ENCODE data around the gene IL6R. TPM values are rescaled to one million over a fixed set of nuclear protein-coding genes. Genes with fewer than 3 reads are reported as not detected.
"Not testable (repeated sequence)": the region's sequence is repeated elsewhere in the genome, so short reads cannot be mapped to it uniquely, and the experiment has no call there.

Gene IL6R
- total RNA-seq, 1 experiment from 2014 or later, result 12.2 TPM

DNA sequence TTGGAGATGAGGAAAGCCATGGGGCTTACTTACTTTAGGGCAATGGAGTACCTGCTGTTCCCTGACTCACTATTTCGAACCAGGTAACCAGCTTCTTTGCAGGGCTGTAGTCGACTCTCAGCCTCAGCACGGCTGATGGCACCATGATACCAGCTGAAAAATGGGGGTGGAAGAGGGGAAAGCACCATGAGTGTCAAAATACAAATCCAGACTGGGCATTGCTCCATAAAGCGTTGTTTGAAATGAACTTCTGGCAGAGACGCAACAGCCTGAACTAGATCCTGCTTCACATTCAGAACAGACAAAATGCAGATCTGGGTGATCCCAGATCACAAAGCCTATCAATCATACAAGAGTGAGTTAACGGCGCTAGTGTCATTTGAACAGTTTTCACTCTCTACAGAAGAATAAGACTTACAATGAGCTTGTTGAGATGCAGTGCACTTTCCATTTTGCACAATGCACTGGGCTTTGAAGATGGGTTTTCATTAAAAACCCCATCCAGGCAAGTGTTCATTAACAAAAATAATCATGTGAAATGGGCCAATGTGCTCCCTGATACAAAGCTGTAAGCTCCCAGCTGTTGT, 80.9 kb downstream of the IL6R start:
- H3K27ac ChIP-seq (ENCODE audit: low read length), result no peak overlapping the region
- peaks cover 10% of the 10 kb centered on the region; the same call in 1 of the 2 replicates for H3K27me3 ChIP-seq (ENCODE audit: control insufficient read depth, insufficient read depth, low read length)
- intact Hi-C loops (cut with micrococcal nuclease; ENCODE audit: unreplicated experiment), result no loop called here
- no peak for TF ChIP-seq POLR2AphosphoS5 (IDR thresholded peaks at IDR 0.05; ENCODE audit: low read depth, low read length)
- no peak for TF ChIP-seq TCF7L2 (IDR thresholded peaks at IDR 0.05; ENCODE audit: low read depth, low read length)
- no peak for TF ChIP-seq CTCF (IDR thresholded peaks at IDR 0.05)
- TF ChIP-seq SIN3A (IDR thresholded peaks at IDR 0.05; ENCODE audit: borderline replicate concordance, insufficient read depth, low read depth, low read length), result no peak
- no peak for TF ChIP-seq REST (IDR thresholded peaks at IDR 0.05; ENCODE audit: insufficient read depth in 1 of 2, low read depth in 2 of 2, low read length in 1 of 2)
- POLR2A ChIA-PET, result no interaction called here
- ATAC-seq (no peak), DNase-seq (ENCODE audit: low read depth, low spot score) (no peak)
- no TSS peak for BruUV-seq (replicated peaks)
- no peak overlapping the region for H3K4me3 ChIP-seq (ENCODE audit: low read depth in 2 of 2, low read length in 2 of 2)
- no peaks in the 10 kb centered on the region for H3K4me1 ChIP-seq (ENCODE audit: control insufficient read depth, insufficient read depth, low read length)
- CTCF ChIA-PET, result no interaction called here
- in situ Hi-C loops (cut with HindIII; ENCODE audit: low pct_unique_long_range_greater_than_20kb, low sequenced_read_pairs), result no loop called here
- H3K36me3 ChIP-seq (ENCODE audit: control insufficient read depth, insufficient read depth, low read length), result no peaks in the 10 kb centered on the region
- H3K9me3 ChIP-seq (ENCODE audit: control insufficient read depth, insufficient read depth, low read depth, low read length), result no peaks in the 10 kb centered on the region

GRCh38 chr1:154486756-154487155, 81.6 kb downstream of the IL6R start:
- H3K27ac ChIP-seq (ENCODE audit: low read length); ATAC-seq; intact Hi-C loops (cut with micrococcal nuclease; ENCODE audit: unreplicated experiment); BruUV-seq (replicated peaks); DNase-seq (ENCODE audit: low read depth, low spot score); H3K36me3 ChIP-seq (ENCODE audit: control insufficient read depth, insufficient read depth, low read length); H3K4me1 ChIP-seq (ENCODE audit: control insufficient read depth, insufficient read depth, low read length); H3K9me3 ChIP-seq (ENCODE audit: control insufficient read depth, insufficient read depth, low read depth, low read length); CTCF ChIA-PET; in situ Hi-C loops (cut with HindIII; ENCODE audit: low pct_unique_long_range_greater_than_20kb, low sequenced_read_pairs); H3K4me3 ChIP-seq (ENCODE audit: low read depth in 2 of 2, low read length in 2 of 2); POLR2A ChIA-PET: not testable (repeated sequence)
- H3K27me3 ChIP-seq (ENCODE audit: control insufficient read depth, insufficient read depth, low read length), result peaks cover 10% of the 10 kb centered on the region; the same call in 1 of the 2 replicates

DNA sequence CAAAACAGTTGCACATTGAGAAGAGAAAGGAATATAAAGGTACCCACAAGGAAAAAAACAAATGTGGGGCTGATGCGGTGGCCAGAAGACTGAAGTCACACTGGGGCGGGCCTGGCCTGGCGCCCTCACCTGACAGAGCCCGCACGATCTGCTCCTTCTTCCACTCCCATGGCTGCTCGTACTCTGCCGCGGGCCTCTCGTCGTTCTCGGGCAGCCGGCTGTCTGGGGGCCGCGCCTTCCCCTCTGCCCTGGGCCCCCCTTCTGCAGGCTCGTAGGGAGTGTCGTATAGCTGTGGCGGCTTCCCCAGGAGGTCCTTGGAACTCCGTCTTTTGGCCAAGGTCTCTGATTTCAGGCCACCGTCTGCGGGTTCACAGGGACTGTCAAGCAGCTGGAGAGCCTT, 83.8 kb downstream of the IL6R start:
- no peaks in the 10 kb centered on the region for H3K4me1 ChIP-seq (ENCODE audit: control insufficient read depth, insufficient read depth, low read length)
- no peak for TF ChIP-seq REST (IDR thresholded peaks at IDR 0.05; ENCODE audit: insufficient read depth in 1 of 2, low read depth in 2 of 2, low read length in 1 of 2)
- TF ChIP-seq TCF7L2 (IDR thresholded peaks at IDR 0.05; ENCODE audit: low read depth, low read length), result no peak
- TF ChIP-seq SIN3A (IDR thresholded peaks at IDR 0.05; ENCODE audit: borderline replicate concordance, insufficient read depth, low read depth, low read length), result no peak
- no peak for TF ChIP-seq CTCF (IDR thresholded peaks at IDR 0.05)
- TF ChIP-seq POLR2AphosphoS5 (IDR thresholded peaks at IDR 0.05; ENCODE audit: low read depth, low read length), result no peak
- intact Hi-C loops (cut with micrococcal nuclease; ENCODE audit: unreplicated experiment), result no loop called here
- H3K4me3 ChIP-seq (ENCODE audit: low read depth in 2 of 2, low read length in 2 of 2), result no peak overlapping the region
- BruUV-seq (replicated peaks), result no TSS peak
- DNase-seq (ENCODE audit: low read depth, low spot score), result no peak
- no peaks in the 10 kb centered on the region for H3K36me3 ChIP-seq (ENCODE audit: control insufficient read depth, insufficient read depth, low read length)
- CTCF ChIA-PET, result no interaction called here
- no peak for ATAC-seq
- in situ Hi-C loops (cut with HindIII; ENCODE audit: low pct_unique_long_range_greater_than_20kb, low sequenced_read_pairs), result no loop called here
- H3K27me3 ChIP-seq (ENCODE audit: control insufficient read depth, insufficient read depth, low read length), result peaks cover 13% of the 10 kb centered on the region; the same call in 1 of the 2 replicates
- no peak overlapping the region for H3K27ac ChIP-seq (ENCODE audit: low read length)
- H3K9me3 ChIP-seq (ENCODE audit: control insufficient read depth, insufficient read depth, low read depth, low read length), result no peaks in the 10 kb centered on the region
- POLR2A ChIA-PET, result no interaction called here

Measured in Panc1 (cell line).